Activated CD4-positive, alpha-beta T cell treated with anti-CD3 and anti-CD28 coated beads, Interleukin-2, amount 10 ng/mL, durations not matched to agents 7 days and 5 days (primary cell): Measurements from ENCODE around the gene HYAL1. TPM values are rescaled to one million over a fixed set of nuclear protein-coding genes. Genes with fewer than 3 reads are reported as not detected.
A peak's percentile ranks its signal among the peaks of the same experiment; 100 is the strongest.

ENCODE experiments used
- CTCF ChIA-PET: fragments of 350-600 bp; sonication (Branson Sonifier 250); formaldehyde crosslinking; loops from one replicate; lab custom pipeline; 2021; ENCODE audit warnings: antibody characterized with exemption; lab: Charles Lee
- POLR2A ChIA-PET: fragments of 350-600 bp; sonication (Branson Sonifier 250); formaldehyde crosslinking; loops from one replicate; lab custom pipeline; 2021; ENCODE audit warnings: antibody characterized with exemption; lab: Charles Lee
- DNase-seq: peaks from one replicate; pipeline ENCODE4 v3.0.0-alpha.2; 2020
- H3K27ac Mint-ChIP-seq: one replicate; pipeline ENCODE4 v1.8.0; 2021; ENCODE audit warnings: mild to moderate bottlenecking, moderate library complexity, mixed read lengths
- H3K27me3 Mint-ChIP-seq: one replicate; pipeline ENCODE4 v1.8.0; 2021; ENCODE audit warnings: mixed read lengths
- H3K36me3 Mint-ChIP-seq: one replicate; pipeline ENCODE4 v1.8.0; 2021; ENCODE audit warnings: low read depth, mixed read lengths
- H3K4me1 Mint-ChIP-seq: one replicate; pipeline ENCODE4 v1.8.0; 2021; ENCODE audit warnings: mixed read lengths
- H3K4me3 Mint-ChIP-seq: one replicate; pipeline ENCODE4 v1.8.0; 2021; ENCODE audit warnings: mild to moderate bottlenecking, moderate library complexity, mixed read lengths
- H3K9me3 Mint-ChIP-seq: one replicate; pipeline ENCODE4 v1.8.0; 2021; ENCODE audit warnings: mixed read lengths
- total RNA-seq, 2 experiments: library from RNA; stranded (reverse); gene quantifications; one replicate each; pipeline ENCODE4 v1.2.3, GENCODE V29; 2021

Gene HYAL1
- total RNA-seq, 2 experiments from 2014 or later, result 0.07 TPM; not detected in 1

DNA sequence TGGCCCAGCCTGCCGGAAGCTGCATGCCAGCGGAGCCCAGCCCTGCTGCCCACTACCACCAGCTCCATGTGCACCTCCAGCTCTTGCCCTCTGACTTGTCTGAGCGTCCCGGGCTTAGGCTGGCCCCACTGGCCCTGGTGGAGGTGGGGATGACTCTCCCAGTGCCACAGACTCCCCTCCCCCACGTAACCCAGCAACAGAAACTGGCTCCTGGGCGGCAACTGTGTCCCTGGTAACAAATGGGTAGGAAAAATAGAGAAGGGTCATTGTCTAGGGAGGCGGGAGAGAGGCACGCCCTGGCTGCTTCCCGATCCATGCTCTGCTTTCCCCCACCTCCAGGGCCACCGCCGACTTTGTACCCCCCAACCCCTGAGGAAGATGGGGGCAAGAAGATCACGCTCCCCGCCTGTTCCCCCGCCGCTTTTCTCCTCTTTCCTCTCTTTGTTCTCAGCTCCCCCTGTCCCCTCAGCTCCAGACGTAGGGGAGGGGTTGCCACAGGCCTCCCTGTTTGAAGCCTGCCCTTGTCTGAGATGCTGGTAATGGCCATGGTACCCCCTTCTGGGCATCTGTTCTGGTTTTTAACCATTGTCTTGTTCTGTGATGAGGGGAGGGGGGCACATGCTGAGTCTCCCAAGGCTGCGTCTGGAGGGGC, 45.2 kb downstream of the HYAL1 start:
- Mint-ChIP-seq H3K4me1 (peaks cover 9% of the 10 kb centered on the region), H3K36me3 (peaks cover 42% of the 10 kb centered on the region), H3K27ac (no peak overlapping the region), H3K27me3 (no peaks in the 10 kb centered on the region), H3K4me3 (no peak overlapping the region), H3K9me3 (no peaks in the 10 kb centered on the region)
- POLR2A ChIA-PET, result no interaction called here
- CTCF ChIA-PET, result interaction anchor here (0.8 to 13.7 kb wide), 6 partner anchors 8 to 48 kb away, joined by 3 to 143 read pairs (median 4); no protein-coding TSS in a partner anchor
- no peak for DNase-seq

DNA sequence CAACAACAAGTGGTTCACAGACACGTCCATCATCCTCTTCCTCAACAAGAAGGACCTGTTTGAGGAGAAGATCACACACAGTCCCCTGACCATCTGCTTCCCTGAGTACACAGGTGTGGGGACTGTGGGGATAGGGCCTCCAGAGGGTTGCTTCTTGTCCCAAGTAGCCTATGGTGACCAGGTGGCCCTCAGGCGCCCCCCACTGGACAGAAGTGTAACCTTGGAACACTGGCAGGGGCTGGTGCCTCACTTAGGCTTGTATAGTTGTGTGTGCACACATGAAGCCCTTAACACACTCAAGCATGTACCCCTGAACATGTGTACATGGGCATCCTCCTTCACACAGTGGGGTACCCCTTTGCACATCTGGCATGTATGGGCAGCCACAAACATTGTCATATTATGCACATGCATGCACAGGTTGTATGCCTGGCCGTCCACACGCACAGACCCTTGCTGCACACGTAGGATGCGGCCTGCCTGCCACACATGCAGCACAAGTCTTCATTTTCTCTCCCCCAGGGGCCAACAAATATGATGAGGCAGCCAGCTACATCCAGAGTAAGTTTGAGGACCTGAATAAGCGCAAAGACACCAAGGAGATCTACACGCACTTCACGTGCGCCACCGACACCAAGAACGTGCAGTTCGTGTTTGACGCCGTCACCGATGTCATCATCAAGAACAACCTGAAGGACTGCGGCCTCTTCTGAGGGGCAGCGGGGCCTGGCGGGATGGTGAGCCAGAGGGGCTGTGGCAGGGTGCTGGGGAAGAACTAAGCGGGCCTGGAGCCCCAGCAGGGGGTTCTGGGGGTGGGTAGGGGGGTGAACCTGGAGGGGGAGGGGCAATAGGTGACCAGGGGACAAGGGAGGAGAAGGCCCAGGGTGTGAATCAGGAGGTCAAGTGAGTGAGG, 46.1 kb downstream of the HYAL1 start:
- Mint-ChIP-seq H3K36me3 (peaks cover 42% of the 10 kb centered on the region), H3K27ac (peak overlapping the region; percentile 9), H3K4me1 (peaks cover 9% of the 10 kb centered on the region), H3K27me3 (no peaks in the 10 kb centered on the region), H3K9me3 (no peaks in the 10 kb centered on the region), H3K4me3 (no peak overlapping the region)
- DNase-seq, result peak; percentile 51
- CTCF ChIA-PET, result interaction anchor here (0.7 to 13.7 kb wide), 7 partner anchors 7 to 63 kb away, joined by 4 to 143 read pairs (median 5); no protein-coding TSS in a partner anchor
- POLR2A ChIA-PET, result no interaction called here

DNA sequence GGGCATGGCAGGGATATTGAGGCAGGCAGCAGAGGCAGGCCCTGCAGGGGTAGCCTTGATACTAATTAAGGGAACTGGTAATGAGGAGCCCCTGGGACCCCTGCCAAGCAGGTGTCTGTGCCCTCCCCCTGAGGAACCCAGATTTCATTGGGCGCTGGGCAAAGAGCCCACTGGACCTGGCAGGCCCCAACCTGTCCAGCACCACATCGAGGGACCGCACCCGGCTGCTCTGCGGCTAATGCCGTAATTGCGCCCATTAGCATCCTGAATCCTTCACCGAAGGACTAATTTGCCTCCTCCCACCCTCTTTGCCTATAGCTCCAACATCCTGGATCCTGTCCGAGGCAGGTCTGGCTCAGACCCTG, 48.1 kb downstream of the HYAL1 start:
- H3K36me3 Mint-ChIP-seq, result peaks cover 48% of the 10 kb centered on the region
- H3K27me3 Mint-ChIP-seq, result no peaks in the 10 kb centered on the region
- CTCF ChIA-PET, result interaction anchor here (1.1 to 13.7 kb wide), 5 partner anchors 5 to 27 kb away, joined by 4 to 143 read pairs (median 5); no protein-coding TSS in a partner anchor
- no peak overlapping the region for H3K27ac Mint-ChIP-seq
- peaks cover 17% of the 10 kb centered on the region for H3K4me1 Mint-ChIP-seq
- no peak overlapping the region for H3K4me3 Mint-ChIP-seq
- POLR2A ChIA-PET, result interaction anchor here (1.1 kb wide), 1 partner anchor 9 kb away, joined by 3 read pairs; no protein-coding TSS in a partner anchor
- H3K9me3 Mint-ChIP-seq, result no peaks in the 10 kb centered on the region
- no peak for DNase-seq

DNA sequence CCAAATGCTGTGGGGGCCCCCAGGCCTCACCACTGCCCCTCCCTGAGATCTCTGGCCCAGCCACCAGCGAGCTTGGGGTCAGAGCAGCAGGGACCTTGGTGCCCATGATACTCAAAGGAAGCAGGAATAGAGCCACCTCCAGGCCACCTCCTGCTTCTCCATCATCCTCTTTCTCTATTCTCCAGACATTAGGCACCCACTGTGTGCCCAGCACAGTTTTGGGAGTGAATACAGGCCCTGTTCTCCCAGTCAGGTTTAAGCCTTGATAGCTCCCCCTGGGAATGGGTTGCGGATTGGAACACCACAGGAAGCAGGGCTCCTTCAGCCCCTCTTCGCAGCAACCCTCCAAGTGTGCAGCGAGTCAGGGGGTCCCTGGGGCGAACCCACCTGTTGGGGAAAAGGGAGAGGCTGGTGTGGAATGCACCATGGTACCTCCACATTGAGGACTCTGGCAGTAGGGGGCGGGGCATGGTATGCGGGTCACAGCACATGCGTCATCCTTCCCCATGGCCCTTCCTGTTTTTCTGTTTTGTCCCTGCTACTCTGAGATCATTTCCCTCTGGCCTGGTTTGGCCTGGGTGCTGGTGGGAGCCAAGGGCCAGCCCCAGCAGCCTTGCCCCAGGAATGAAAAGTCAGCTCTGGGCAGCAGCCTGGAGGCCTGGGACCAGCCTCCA, 48.7 kb downstream of the HYAL1 start:
- H3K4me3 Mint-ChIP-seq, result no peak overlapping the region
- no peak overlapping the region for H3K27ac Mint-ChIP-seq
- POLR2A ChIA-PET, result interaction anchor here (1.1 kb wide), 1 partner anchor 8 kb away, joined by 3 read pairs; no protein-coding TSS in a partner anchor
- no peak for DNase-seq
- CTCF ChIA-PET, result interaction anchor here (1.0 to 13.7 kb wide), 8 partner anchors 4 to 60 kb away, joined by 3 to 143 read pairs (median 5); no protein-coding TSS in a partner anchor
- H3K4me1 Mint-ChIP-seq, result peaks cover 20% of the 10 kb centered on the region
- H3K27me3 Mint-ChIP-seq, result no peaks in the 10 kb centered on the region
- H3K36me3 Mint-ChIP-seq, result peaks cover 48% of the 10 kb centered on the region
- no peaks in the 10 kb centered on the region for H3K9me3 Mint-ChIP-seq

DNA sequence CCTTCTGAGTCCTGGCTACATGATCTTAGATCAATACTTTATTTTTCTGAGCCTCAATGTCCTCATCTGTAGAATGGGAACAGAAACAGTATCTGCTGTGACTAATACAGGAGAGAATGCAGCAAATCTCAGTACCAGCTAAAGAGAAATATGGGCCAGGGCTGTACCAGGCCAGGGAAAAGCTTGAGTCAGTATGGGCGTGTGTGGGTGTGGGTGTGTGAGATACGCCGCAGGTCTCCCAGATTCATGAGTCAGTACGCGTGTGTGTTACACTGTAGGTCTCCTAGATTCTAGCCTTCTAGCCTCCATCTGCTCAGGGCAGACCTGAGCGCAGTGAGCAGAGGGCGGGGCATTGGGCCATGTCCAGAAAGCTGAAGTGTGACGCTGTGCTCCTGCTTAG, 52.2 kb downstream of the HYAL1 start:
- Mint-ChIP-seq H3K27me3 (no peaks in the 10 kb centered on the region), H3K4me3 (no peak overlapping the region), H3K9me3 (no peaks in the 10 kb centered on the region), H3K27ac (no peak overlapping the region), H3K4me1 (peaks cover 34% of the 10 kb centered on the region), H3K36me3 (peaks cover 33% of the 10 kb centered on the region)
- DNase-seq, result no peak
- POLR2A ChIA-PET, result no interaction called here
- CTCF ChIA-PET, result interaction anchor here (2.6 to 13.3 kb wide), 3 partner anchors 10 to 57 kb away, joined by 7 to 212 read pairs (median 143); no protein-coding TSS in a partner anchor

DNA sequence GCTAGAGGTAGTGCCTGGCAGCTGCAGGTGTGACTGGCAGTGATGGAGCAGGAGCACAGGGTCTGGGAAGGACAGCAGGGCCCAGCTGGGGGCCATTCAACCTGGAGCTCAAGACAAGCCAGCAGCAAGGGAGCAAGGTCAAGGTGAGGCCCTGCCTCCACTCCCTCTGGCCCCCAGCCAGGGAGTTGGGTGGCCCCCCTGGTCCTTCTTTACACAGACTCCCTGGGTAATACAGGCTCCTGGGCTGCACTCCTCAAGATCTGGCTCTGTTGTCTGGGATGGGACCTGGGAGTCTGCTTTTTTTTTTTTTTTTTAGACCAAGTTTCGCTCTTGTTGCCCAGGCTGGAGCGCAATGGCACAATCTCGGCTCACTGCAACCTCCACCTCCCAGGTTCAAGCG, 52.9 kb downstream of the HYAL1 start:
- Mint-ChIP-seq H3K27ac (no peak overlapping the region), H3K4me3 (no peak overlapping the region), H3K9me3 (no peaks in the 10 kb centered on the region), H3K27me3 (no peaks in the 10 kb centered on the region), H3K36me3 (peaks cover 32% of the 10 kb centered on the region), H3K4me1 (peaks cover 39% of the 10 kb centered on the region)
- ChIA-PET POLR2A (no interaction called here), CTCF (interaction anchor here (0.6 to 13.3 kb wide), 4 partner anchors 11 to 102 kb away, joined by 3 to 212 read pairs (median 75); no protein-coding TSS in a partner anchor)
- no peak for DNase-seq

Other genes starting within 250 kb of the HYAL1 start
- 100 to 1,000 TPM; 212 to 215 TPM for gene RBM5, start 214.7 kb downstream of the HYAL1 start, total RNA-seq
- not detected for gene SEMA3F, start 148.2 kb downstream of the HYAL1 start, total RNA-seq
- gene GNAT1, start 112.0 kb downstream of the HYAL1 start, total RNA-seq, result not detected
- not detected for gene SLC38A3, start 98.3 kb downstream of the HYAL1 start, total RNA-seq
- gene GNAI2, start 67.4 kb downstream of the HYAL1 start, total RNA-seq, result 100 to 1,000 TPM; 489 to 524 TPM
- under 1 TPM; 0.37 to 0.60 TPM for gene SEMA3B, start 34.4 kb downstream of the HYAL1 start, total RNA-seq
- not detected for gene LSMEM2, start 24.5 kb downstream of the HYAL1 start, total RNA-seq
- 10 to 100 TPM; 59.4 to 66.0 TPM for gene IFRD2, start 11.1 kb downstream of the HYAL1 start, total RNA-seq
- gene HYAL3, start 4.2 kb downstream of the HYAL1 start, total RNA-seq, result 10 to 100 TPM in 1 of 2 experiments, 1 to 10 TPM in 1; 9.2 to 10.9 TPM
- gene NAA80, start 4.2 kb downstream of the HYAL1 start, total RNA-seq, result 10 to 100 TPM; 28.9 to 31.7 TPM
- 1 to 10 TPM; 4.3 to 5.7 TPM for gene HYAL2, start 19.2 kb upstream of the HYAL1 start, total RNA-seq
- gene TUSC2, start 24.6 kb upstream of the HYAL1 start, total RNA-seq, result 10 to 100 TPM; 16.1 to 17.7 TPM
- gene RASSF1, start 37.3 kb upstream of the HYAL1 start, total RNA-seq, result 100 to 1,000 TPM in 1 of 2 experiments, 10 to 100 TPM in 1; 88.3 to 122 TPM
- 1 to 10 TPM; 3.5 to 3.6 TPM for gene ZMYND10, start 42.2 kb upstream of the HYAL1 start, total RNA-seq
- 10 to 100 TPM; 40.8 to 46.5 TPM for gene NPRL2, start 47.2 kb upstream of the HYAL1 start, total RNA-seq
- 10 to 100 TPM; 35.3 to 40.9 TPM for gene CYB561D2, start 47.3 kb upstream of the HYAL1 start, total RNA-seq
- gene TMEM115, start 55.9 kb upstream of the HYAL1 start, total RNA-seq, result 10 to 100 TPM; 17.5 to 19.2 TPM
- gene CACNA2D2, start 200.1 kb upstream of the HYAL1 start, total RNA-seq, result under 1 TPM; 0.60 to 0.62 TPM